H9 (cell line): Measurements from ENCODE around the gene TCAF1. TPM values are rescaled to one million over a fixed set of nuclear protein-coding genes. Genes with fewer than 3 reads are reported as not detected.

Experiments used
- DNase-seq: peaks from one replicate; pipeline ENCODE4 v3.0.0-alpha.2; 2017
- H2AFZ ChIP-seq: one replicate; pipeline ENCODE4 v1.6.1; 2013; ENCODE audit warnings: mild to moderate bottlenecking, low read length, control low read depth, moderate library complexity
- H2AK5ac ChIP-seq: 2 replicates; pipeline ENCODE4 v1.6.1; 2013; ENCODE audit warnings: low read length, control low read depth, mixed read lengths; ENCODE audit not compliant: insufficient read length
- H2BK120ac ChIP-seq: one replicate; pipeline ENCODE4 v1.6.1; 2013; ENCODE audit warnings: low read depth, mild to moderate bottlenecking, low read length, control low read depth, inconsistent platforms; ENCODE audit not compliant: poor library complexity, severe bottlenecking
- H2BK12ac ChIP-seq: 2 replicates; pipeline ENCODE4 v1.6.1; 2013; ENCODE audit warnings: low read length, control low read depth, mixed read lengths, low read depth; ENCODE audit not compliant: insufficient read length
- H2BK15ac ChIP-seq: 2 replicates; pipeline ENCODE4 v1.6.1; 2013; ENCODE audit warnings: low read depth, low read length, control low read depth
- H2BK20ac ChIP-seq: one replicate; pipeline ENCODE4 v1.6.1; 2013; ENCODE audit warnings: low read depth, mild to moderate bottlenecking, low read length, control low read depth, inconsistent platforms; ENCODE audit not compliant: poor library complexity, severe bottlenecking
- H2BK5ac ChIP-seq: 2 replicates; pipeline ENCODE4 v1.6.1; 2013; ENCODE audit warnings: low read length, control low read depth, mixed read lengths; ENCODE audit not compliant: insufficient read length
- H3K14ac ChIP-seq: 2 replicates; pipeline ENCODE4 v1.6.1; 2013; ENCODE audit warnings: low read length, control low read depth; ENCODE audit not compliant: insufficient read depth
- H3K18ac ChIP-seq: 2 replicates; pipeline ENCODE4 v1.6.1; 2013; ENCODE audit warnings: low read depth, mild to moderate bottlenecking, mixed read lengths, low read length, control low read depth; ENCODE audit not compliant: insufficient read length
- H3K23ac ChIP-seq: 2 replicates; pipeline ENCODE4 v1.6.1; 2013; ENCODE audit warnings: low read length, control low read depth, mixed read lengths, low read depth; ENCODE audit not compliant: insufficient read length
- H3K23me2 ChIP-seq: 2 replicates; pipeline ENCODE4 v1.6.1; 2013; ENCODE audit warnings: low read depth, mild to moderate bottlenecking, mixed read lengths, low read length, control low read depth; ENCODE audit not compliant: insufficient read length, poor library complexity, severe bottlenecking
- H3K27ac ChIP-seq: 2 replicates; pipeline ENCODE4 v1.5.1; 2013; ENCODE audit warnings: low read length, control low read depth, mixed read lengths, low read depth; ENCODE audit not compliant: insufficient read length
- H3K27me3 ChIP-seq: 2 replicates; pipeline ENCODE4 v1.6.1; 2013; ENCODE audit warnings: low read length, control low read depth, inconsistent platforms; ENCODE audit not compliant: insufficient read depth
- H3K4ac ChIP-seq: 2 replicates; pipeline ENCODE4 v1.6.1; 2013; ENCODE audit warnings: low read depth, mild to moderate bottlenecking, control low read depth, inconsistent platforms, low read length, moderate library complexity
- H3K4me1 ChIP-seq: 2 replicates; pipeline ENCODE4 v1.6.1; 2013; ENCODE audit warnings: low read length, control low read depth, inconsistent platforms; ENCODE audit not compliant: insufficient read depth
- H3K4me2 ChIP-seq: 2 replicates; pipeline ENCODE4 v1.6.1; 2013; ENCODE audit warnings: low read length, control low read depth, mixed read lengths; ENCODE audit not compliant: insufficient read length, insufficient read depth
- H3K56ac ChIP-seq: 2 replicates; pipeline ENCODE4 v1.6.1; 2013; ENCODE audit warnings: low read depth, mild to moderate bottlenecking, mixed read lengths, low read length, control low read depth; ENCODE audit not compliant: insufficient read length
- H3K79me1 ChIP-seq: 2 replicates; pipeline ENCODE4 v1.6.1; 2013; ENCODE audit warnings: low read depth, mild to moderate bottlenecking, moderate library complexity, low read length, control low read depth, inconsistent platforms; ENCODE audit not compliant: insufficient read depth, poor library complexity, severe bottlenecking
- H3K79me2 ChIP-seq: 2 replicates; pipeline ENCODE4 v1.6.1; 2013; ENCODE audit warnings: low read length, control low read depth, inconsistent platforms; ENCODE audit not compliant: insufficient read depth
- H3K9ac ChIP-seq: 2 replicates; pipeline ENCODE4 v1.6.1; 2013; ENCODE audit warnings: low read length, control low read depth, mixed read lengths; ENCODE audit not compliant: insufficient read length; ENCODE audit errors: extremely low read depth
- H3K9me3 ChIP-seq: one replicate; pipeline ENCODE4 v1.6.1; 2013; ENCODE audit warnings: low read depth, low read length, inconsistent platforms; ENCODE audit not compliant: control insufficient read depth
- H3T11ph ChIP-seq: one replicate; pipeline ENCODE4 v1.6.1; 2013; ENCODE audit warnings: mild to moderate bottlenecking, low read length, control low read depth, inconsistent platforms
- H4K20me1 ChIP-seq: one replicate; pipeline ENCODE4 v1.6.1; 2013; ENCODE audit not compliant: control insufficient read depth, insufficient read length, insufficient read depth
- H4K5ac ChIP-seq: 2 replicates; pipeline ENCODE4 v1.6.1; 2013; ENCODE audit warnings: low read depth, mild to moderate bottlenecking, mixed read lengths, low read length, control low read depth; ENCODE audit not compliant: insufficient read length
- H4K8ac ChIP-seq: replicated peaks from 2 replicates; pipeline ENCODE4 v1.6.1; 2013; ENCODE audit warnings: low read length, control low read depth, mixed read lengths, low read depth; ENCODE audit not compliant: insufficient read length
- H4K91ac ChIP-seq: 2 replicates; pipeline ENCODE4 v1.6.1; 2013; ENCODE audit warnings: low read depth, mild to moderate bottlenecking, moderate library complexity, mixed read lengths, low read length, control low read depth; ENCODE audit not compliant: insufficient read length
- H3K27ac Mint-ChIP-seq, 3 experiments: 2 replicates in 2 of 3; 3 replicates in 1 of 3; pipeline ENCODE4 v1.8.0; 2020 to 2021; ENCODE audit warnings: mixed read lengths in 3 of 3, mild to moderate bottlenecking in 1 of 3, moderate library complexity in 1 of 3
- H3K27me3 Mint-ChIP-seq: 2 replicates; pipeline ENCODE4 v1.8.0; 2021; ENCODE audit warnings: low read depth, mild to moderate bottlenecking, moderate library complexity, mixed read lengths
- H3K36me3 Mint-ChIP-seq, 3 experiments: 2 replicates in 2 of 3; 3 replicates in 1 of 3; pipeline ENCODE4 v1.8.0; 2020 to 2021; ENCODE audit warnings: low read depth in 3 of 3, mixed read lengths in 3 of 3; ENCODE audit not compliant: insufficient read depth in 1 of 3
- H3K4me1 Mint-ChIP-seq, 2 experiments: 2 replicates each; pipeline ENCODE4 v1.8.0; 2020; ENCODE audit warnings: mixed read lengths in 2 of 2
- H3K4me3 Mint-ChIP-seq, 2 experiments: 2 replicates in 1 of 2; 3 replicates in 1 of 2; pipeline ENCODE4 v1.8.0; 2020 to 2021; ENCODE audit warnings: mild to moderate bottlenecking in 2 of 2, mixed read lengths in 2 of 2, moderate library complexity in 1 of 2
- H3K9me3 Mint-ChIP-seq, 2 experiments: 2 replicates in 1 of 2; 3 replicates in 1 of 2; pipeline ENCODE4 v1.8.0; 2020; ENCODE audit warnings: mild to moderate bottlenecking in 2 of 2, mixed read lengths in 2 of 2, moderate library complexity in 1 of 2
- WGBS: extraction: QIAGEN DNeasy Blood & Tissue Kit; methylation state at CpG from one replicate; pipeline ENCODE4 v1.1.7; 2013; ENCODE audit warnings: missing lambda C conversion rate, low lambda C conversion rate, mixed read lengths; ENCODE audit not compliant: insufficient read length; ENCODE audit errors: extremely low coverage; 5-methylcytosine and 5-hydroxymethylcytosine counted together
- total RNA-seq: library from RNA; stranded (reverse); gene quantifications from 2 replicates; pipeline ENCODE4 v1.2.1, GENCODE V29; 2021
- TF ChIP-seq, protein P1 (sequence below): fragments of 200-600 bp; sonication (generic); conservative IDR thresholded peaks from 3 replicates; pipeline ENCODE4 v1.8.0; 2021; ENCODE audit warnings: antibody characterized with exemption, mild to moderate bottlenecking

The TCAF1 gene
- total RNA-seq, 1 experiment from 2014 or later, result 46.8 TPM

DNA sequence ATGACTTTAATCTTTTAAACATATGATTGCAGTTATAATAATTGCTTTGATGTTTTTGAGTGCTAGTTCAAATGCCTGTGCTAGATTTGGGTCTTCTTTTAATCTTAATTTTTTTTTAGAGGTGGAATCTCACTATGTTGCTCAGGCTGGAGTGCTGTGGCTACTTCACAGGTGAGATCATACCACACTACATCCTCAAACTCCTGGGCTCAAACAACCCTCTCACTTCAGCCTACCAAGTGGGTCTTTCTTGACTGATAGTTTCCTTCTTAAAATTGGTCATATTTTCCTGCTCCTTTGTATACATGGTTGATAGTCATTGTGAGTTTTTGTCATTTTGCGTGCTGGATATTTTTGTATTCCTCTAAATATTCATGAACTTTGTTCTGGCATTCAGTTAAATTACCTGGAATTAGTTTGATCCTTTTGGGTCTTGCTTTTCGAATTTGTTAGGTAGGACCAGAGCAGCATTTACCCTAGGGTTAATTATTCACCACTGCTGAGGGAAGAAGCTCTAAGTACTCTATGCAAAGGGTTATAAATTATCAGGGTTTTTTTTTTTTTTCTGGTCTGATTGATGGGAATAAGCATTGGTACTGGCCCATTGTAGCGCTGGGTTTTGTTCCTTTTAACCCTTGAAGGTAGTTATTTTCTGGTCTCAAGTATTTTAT is 12.1 kb upstream of the TCAF1 start:
- no peak overlapping the region for H3K27ac Mint-ChIP-seq
- H3T11ph ChIP-seq, result no peak overlapping the region
- H3K18ac ChIP-seq, result no peak overlapping the region
- no peak overlapping the region for H4K8ac ChIP-seq
- no peaks in the 10 kb centered on the region for H3K27me3 ChIP-seq
- no peak overlapping the region for H3K4ac ChIP-seq
- no peaks in the 10 kb centered on the region for H3K27me3 Mint-ChIP-seq
- H3K4me3 Mint-ChIP-seq, result no peak overlapping the region
- H3K23me2 ChIP-seq, result no peaks in the 10 kb centered on the region
- H4K5ac ChIP-seq, result no peak overlapping the region
- H3K9me3 ChIP-seq, result no peaks in the 10 kb centered on the region
- DNase-seq, result no peak
- no peak overlapping the region for H3K14ac ChIP-seq
- no peak overlapping the region for H2BK20ac ChIP-seq
- H2BK120ac ChIP-seq, result no peak overlapping the region
- no peaks in the 10 kb centered on the region for H3K9me3 Mint-ChIP-seq
- H3K79me2 ChIP-seq, result no peaks in the 10 kb centered on the region
- H3K23ac ChIP-seq, result no peak overlapping the region
- no peaks in the 10 kb centered on the region for H3K4me1 Mint-ChIP-seq
- no peak overlapping the region for H3K27ac ChIP-seq
- no peak overlapping the region for H2BK5ac ChIP-seq
- no peak overlapping the region for H3K56ac ChIP-seq
- no peaks in the 10 kb centered on the region for H3K36me3 Mint-ChIP-seq
- H2AK5ac ChIP-seq, result no peak overlapping the region
- H2BK15ac ChIP-seq, result no peak overlapping the region
- no peak overlapping the region for H4K91ac ChIP-seq
- no peaks in the 10 kb centered on the region for H3K4me1 ChIP-seq
- H4K20me1 ChIP-seq, result no peaks in the 10 kb centered on the region
- no CpG with 5 or more reads among the region's 3 CpGs for WGBS
- H3K79me1 ChIP-seq, result no peaks in the 10 kb centered on the region
- no peak overlapping the region for H2BK12ac ChIP-seq
- no peak overlapping the region for H3K9ac ChIP-seq
- no peak overlapping the region for H3K4me2 ChIP-seq
- H2AFZ ChIP-seq, result no peak overlapping the region
- TF ChIP-seq, protein P1, sequence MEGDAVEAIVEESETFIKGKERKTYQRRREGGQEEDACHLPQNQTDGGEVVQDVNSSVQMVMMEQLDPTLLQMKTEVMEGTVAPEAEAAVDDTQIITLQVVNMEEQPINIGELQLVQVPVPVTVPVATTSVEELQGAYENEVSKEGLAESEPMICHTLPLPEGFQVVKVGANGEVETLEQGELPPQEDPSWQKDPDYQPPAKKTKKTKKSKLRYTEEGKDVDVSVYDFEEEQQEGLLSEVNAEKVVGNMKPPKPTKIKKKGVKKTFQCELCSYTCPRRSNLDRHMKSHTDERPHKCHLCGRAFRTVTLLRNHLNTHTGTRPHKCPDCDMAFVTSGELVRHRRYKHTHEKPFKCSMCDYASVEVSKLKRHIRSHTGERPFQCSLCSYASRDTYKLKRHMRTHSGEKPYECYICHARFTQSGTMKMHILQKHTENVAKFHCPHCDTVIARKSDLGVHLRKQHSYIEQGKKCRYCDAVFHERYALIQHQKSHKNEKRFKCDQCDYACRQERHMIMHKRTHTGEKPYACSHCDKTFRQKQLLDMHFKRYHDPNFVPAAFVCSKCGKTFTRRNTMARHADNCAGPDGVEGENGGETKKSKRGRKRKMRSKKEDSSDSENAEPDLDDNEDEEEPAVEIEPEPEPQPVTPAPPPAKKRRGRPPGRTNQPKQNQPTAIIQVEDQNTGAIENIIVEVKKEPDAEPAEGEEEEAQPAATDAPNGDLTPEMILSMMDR, result no peak
